NCI-H2227 (cell line): Measurements from ENCODE around the gene APCS.

ENCODE experiments used
- DNase-seq: peaks from one replicate; lab custom pipeline; 2025; ENCODE audit not compliant: unreplicated experiment; lab: John Stamatoyannopoulos, UW

The APCS gene

DNA sequence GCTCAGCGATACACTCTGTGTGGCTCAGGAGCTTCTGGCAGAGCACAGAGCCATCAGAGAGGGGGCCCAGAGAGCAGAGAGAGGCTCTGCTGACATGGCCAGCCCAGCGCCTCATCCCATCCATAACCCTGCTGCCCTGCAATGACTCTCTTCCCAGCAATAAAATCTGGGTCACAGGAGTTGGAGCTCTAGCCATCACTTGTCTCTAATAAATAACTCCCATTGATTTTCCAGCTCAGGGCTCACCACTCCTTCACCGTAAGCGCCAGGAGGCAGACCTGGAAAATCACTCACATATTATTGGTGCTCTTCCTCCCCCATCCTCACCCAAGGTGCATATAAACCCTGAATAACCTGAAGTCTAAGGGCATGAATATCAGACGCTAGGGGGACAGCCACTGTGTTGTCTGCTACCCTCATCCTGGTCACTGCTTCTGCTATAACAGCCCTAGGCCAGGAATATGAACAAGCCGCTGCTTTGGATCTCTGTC, at the start of gene APCS:
APCS (plus strand) TSS at position 366 of the 491 bp plus-strand sequence; CDS start at position 462, 96 bp downstream.
- DNase-seq: no peak

DNA sequence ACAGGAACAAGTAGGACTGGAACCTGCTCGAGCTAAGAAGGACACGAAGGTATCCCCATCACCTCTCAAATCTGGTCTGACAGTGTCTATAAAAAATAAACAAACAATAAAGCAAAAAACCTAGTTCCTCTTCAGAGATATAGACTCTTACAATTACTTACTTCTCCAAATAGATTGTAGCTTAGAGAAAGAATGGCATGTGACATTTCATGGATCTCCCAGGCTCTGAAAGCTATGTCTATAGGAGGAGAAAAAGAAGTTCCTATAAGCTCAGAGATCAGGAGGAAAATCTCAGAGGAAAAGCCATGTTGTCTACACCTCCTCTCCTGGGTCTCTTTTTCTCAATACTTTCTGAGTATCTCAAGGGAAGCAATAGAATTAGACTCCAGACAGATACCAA, 39.5 kb upstream of the APCS start:
- DNase-seq: no peak

GRCh38 chr1:159554261-159554660, 33.4 kb upstream of the APCS start:
- no peak for DNase-seq

DNA sequence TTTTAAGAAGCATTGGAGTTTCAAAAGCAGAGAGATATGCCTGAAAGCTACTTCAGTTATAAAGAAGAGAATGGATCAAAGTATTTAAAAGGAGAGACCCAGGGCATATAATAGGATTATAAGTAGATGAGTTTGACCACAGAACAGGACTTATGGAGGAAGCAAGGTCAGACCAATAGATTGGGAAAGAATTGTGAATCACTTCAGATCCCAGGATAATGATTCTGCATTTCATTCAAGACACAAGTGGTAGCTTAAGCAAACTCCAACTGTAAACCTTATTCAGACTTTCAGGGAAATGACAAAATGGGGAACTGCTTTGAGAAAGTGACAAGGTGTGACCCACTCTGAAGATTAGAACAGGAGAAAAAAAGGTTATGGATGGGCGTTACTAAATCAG, 32.9 kb upstream of the APCS start:
- DNase-seq: no peak

- DNase-seq: no peak
Measured at GRCh38 chr1:159556931-159557369, 30.7 kb upstream of the APCS start.

DNA sequence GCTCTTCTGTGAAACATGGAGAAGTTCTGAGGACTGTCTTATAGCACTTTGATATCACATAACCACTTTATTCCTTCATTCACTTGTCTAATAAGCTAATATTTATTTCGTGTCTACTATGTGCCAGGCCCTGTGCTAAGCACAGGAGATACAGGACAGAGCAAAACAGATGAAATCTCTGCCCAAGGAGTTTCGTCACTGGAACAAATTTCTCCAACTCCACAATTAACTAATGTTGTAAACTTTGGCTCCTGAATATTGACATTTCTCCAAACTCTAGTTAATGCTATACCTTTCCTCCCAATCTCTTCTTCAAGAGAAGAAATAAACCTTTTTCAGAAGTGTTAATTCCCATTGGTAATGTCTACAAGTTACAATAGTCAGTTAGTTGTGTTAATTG, 27.0 kb upstream of the APCS start:
- DNase-seq: no peak

DNA sequence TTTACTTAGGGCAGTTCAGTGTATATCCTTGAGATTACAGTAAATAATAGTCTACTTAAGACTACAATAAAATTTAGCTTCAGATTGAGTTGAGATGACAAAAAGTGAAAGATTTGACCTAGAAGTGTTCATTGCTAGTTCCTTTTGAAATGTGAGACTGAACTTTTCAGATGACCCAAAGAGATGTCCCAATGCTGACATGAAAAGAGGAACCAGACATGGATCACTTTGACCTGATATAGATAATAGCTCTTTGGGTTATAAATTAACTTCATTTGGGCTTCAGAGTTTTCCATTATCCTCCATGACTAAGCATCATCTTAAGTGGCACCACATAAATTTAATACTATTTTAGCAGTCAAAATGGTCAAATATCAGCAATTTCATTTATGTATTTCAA, 26.1 kb upstream of the APCS start:
- DNase-seq: no peak

DNA sequence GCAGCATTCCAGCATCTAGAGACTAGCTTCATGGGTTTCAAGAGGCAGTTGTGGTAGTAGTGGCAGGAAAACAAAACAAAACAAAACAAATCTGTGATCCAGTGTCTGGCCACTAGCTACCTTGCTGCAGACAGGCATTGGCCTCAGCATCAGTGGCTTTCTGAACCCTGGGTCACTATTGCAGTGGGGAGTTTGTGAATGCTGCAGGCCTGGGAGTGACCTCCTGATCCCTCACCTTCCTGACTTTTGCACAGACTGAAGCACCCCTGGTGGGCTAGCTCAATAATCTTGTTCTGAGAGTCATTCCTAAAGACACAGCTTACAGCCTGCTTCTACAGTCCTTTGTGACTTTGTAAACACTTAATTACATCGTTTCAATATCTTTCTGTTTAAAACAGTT, 24.9 kb upstream of the APCS start:
- no peak for DNase-seq

- no peak for DNase-seq
Measured at GRCh38 chr1:159577446-159577845, 10.2 kb upstream of the APCS start.

DNA sequence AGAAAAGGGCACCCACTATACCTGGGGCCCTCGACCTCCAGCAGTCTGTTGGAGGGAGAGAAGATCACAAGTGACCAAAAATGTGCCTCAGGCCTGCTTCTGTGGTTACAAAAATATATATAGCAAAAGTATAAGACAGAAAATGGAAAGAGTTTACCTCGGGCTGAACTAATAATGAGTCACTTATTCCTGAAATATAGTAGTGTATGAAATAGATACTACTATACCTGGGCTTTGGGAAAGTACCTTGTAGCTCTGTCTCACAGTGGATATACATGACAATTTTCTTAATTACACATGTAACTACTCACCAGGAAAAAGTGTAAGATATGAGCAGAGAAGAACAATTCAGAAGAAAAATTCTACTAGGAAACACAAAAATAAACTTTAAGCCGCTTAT, 7.3 kb upstream of the APCS start:
- DNase-seq: no peak

GRCh38 chr1:159581422-159581821, 6.2 kb upstream of the APCS start:
- DNase-seq: no peak

DNA sequence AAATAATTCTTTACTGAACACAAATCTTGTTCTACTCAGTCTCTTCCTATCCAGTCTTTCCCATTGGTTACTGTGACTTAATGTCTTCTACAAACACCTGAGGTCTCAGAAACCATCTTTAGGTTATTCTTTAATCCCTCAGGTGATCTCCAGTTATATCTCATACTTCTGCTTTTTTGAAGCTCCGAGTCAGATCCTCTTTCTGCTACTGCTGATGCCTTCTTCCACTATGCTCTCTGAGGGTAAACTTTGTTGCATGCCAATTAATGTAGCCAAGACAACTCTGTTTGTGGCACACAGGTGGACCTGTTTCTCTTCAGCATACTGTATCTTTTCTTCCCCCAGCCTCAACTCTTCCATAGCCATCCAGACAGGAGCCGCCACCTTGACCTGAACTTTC, 3.1 kb upstream of the APCS start:
- no peak for DNase-seq

GRCh38 chr1:159591981-159592380, 4.4 kb downstream of the APCS start:
- no peak for DNase-seq

GRCh38 chr1:159594625-159595405, 7.2 kb downstream of the APCS start:
- DNase-seq: no peak

DNA sequence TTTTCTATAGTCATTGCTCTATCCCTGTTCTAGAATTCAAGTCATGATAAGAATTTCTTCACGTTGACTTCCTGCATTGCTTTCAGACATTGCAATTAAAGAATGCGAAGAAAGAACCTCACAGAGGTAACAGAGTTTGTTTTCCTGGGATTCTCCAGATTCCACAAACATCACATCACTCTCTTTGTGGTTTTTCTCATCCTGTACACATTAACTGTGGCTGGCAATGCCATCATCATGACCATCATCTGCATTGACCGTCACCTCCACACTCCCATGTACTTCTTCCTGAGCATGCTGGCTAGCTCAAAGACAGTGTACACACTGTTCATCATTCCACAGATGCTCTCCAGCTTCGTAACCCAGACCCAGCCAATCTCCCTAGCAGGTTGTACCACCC, 10.6 kb downstream of the APCS start:
- no peak for DNase-seq

GRCh38 chr1:159600894-159601293, 13.3 kb downstream of the APCS start:
- DNase-seq: no peak

DNA sequence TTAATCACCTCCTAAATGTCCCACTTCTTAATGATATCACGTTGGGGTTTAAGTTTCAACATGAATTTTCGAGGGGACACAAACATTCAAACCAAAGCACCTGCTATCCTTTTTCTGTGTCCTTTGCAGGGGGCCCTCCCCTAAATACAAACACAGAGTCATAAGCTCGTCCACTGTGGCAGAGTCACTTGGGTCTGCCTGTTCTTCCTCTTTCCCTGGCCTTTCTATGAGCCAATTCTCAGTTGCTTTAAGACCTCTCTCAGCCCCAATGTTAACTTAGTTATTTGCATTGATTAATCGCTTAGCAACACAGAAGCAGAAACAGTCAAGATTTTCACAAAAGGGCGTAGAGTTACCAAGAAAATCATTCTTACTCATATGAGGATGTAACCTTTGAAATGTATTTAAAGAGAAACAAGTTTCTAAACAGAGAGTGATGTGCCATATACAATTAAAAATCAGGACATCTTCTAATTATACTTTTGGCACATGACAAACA, 14.9 kb downstream of the APCS start:
- no peak for DNase-seq

DNA sequence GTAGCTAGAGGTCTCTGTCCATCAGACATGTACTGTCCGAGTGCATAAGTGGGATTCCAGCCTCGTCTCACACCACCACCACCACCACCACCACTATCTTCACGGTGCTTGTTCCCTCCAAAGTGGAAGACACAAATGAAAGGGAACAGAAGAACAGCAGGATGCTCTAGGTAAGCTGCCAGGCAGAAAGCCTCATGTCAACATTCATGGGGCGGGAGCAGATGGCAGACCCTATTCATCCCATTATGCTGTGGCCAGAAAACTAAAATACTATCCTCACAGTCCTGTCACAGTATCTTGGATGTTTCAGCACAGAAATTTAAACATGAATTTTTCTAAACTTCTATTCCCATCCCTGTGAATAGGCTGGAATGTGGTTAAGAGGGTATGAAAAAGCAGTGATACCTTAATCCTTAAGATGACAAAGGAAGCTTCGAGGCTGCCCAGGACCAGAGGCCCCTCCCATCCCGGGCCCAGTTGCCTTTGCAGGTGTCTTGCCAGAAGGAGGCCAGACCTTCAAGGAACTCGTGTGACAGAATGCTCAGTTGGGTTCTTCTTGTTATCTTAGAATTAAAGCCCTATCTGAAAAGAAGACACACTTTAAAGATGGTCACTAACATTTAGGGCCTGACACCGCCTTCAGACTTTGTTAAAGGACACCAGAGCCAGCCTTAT, 24.7 kb downstream of the APCS start:
- no peak for DNase-seq

GRCh38 chr1:159632922-159633321, 45.3 kb downstream of the APCS start:
- DNase-seq: no peak
